SH-SY5Y (cell line): ENCODE results near the gene GAPVD1.

ENCODE experiments used
- GATA2 ChIP-seq: IDR thresholded peaks from 2 replicates; pipeline ENCODE4 v1.6.1; 2011; ENCODE audit warnings: mild to moderate bottlenecking, low read depth, low read length
- GATA3 ChIP-seq: IDR thresholded peaks from 2 replicates; pipeline ENCODE4 v1.6.1; 2011; ENCODE audit warnings: low read depth, mild to moderate bottlenecking, low read length, moderate library complexity

DNA sequence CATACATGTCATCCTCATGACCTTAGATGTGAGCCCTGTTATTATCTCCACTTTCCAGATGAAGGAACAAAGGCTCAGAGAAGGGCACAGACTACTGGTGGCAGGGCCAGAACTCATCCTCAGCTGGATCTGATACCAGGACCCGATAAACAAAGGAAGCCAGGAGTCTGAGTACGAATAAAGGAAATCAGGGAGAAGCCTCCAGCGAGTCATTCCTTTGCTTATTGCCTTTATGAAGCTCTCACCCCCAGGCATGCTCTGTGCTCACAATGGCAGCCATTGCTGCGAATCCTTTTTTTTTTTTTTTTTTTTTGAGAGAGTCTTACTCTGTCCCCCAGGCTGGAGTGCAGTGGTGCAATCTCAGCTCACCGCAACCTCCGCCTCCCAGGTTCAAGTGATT, 130.1 kb downstream of the GAPVD1 start:
- TF ChIP-seq GATA2 (no peak), GATA3 (no peak)
